ENCODE measurements around the gene RRBP1.

RRBP1 gene

GRCh38 chr20:17648791-17649730, 33.0 kb downstream of the RRBP1 start:
- no peak for DNase-seq (ENCODE audit: low spot score)

GRCh38 chr20:17648315-17648646, 33.8 kb downstream of the RRBP1 start:
- DNase-seq (ENCODE audit: low spot score) = no peak

- DNase-seq (ENCODE audit: low spot score) = no peak
Measured at GRCh38 chr20:17647391-17648314, 34.4 kb downstream of the RRBP1 start.

- no peak for DNase-seq (ENCODE audit: low spot score)
Measured at GRCh38 chr20:17646961-17647301, 35.1 kb downstream of the RRBP1 start.

- DNase-seq (ENCODE audit: low spot score) = no peak
Measured at GRCh38 chr20:17646209-17646960, 35.7 kb downstream of the RRBP1 start.

GRCh38 chr20:17645546-17646208, 36.4 kb downstream of the RRBP1 start:
- DNase-seq (ENCODE audit: low spot score) = no peak

- no peak for DNase-seq (ENCODE audit: low spot score)
Measured at GRCh38 chr20:17645010-17645409, 37.0 kb downstream of the RRBP1 start.

- no peak for DNase-seq (ENCODE audit: low spot score)
Measured at GRCh38 chr20:17644451-17644850, 37.6 kb downstream of the RRBP1 start.

GRCh38 chr20:17643531-17644188, 38.4 kb downstream of the RRBP1 start:
- no peak for DNase-seq (ENCODE audit: low spot score)

GRCh38 chr20:17642404-17643269, 39.4 kb downstream of the RRBP1 start:
- no peak for DNase-seq (ENCODE audit: low spot score)

GRCh38 chr20:17641993-17642392, 40.0 kb downstream of the RRBP1 start:
- DNase-seq (ENCODE audit: low spot score) = no peak

GRCh38 chr20:17641520-17641964, 40.5 kb downstream of the RRBP1 start:
- no peak for DNase-seq (ENCODE audit: low spot score)

GRCh38 chr20:17640875-17641378, 41.1 kb downstream of the RRBP1 start:
- no peak for DNase-seq (ENCODE audit: low spot score)

GRCh38 chr20:17640146-17640874, 41.7 kb downstream of the RRBP1 start:
- DNase-seq (ENCODE audit: low spot score) = no peak

GRCh38 chr20:17638835-17639407, 43.1 kb downstream of the RRBP1 start:
- DNase-seq (ENCODE audit: low spot score) = no peak

- DNase-seq (ENCODE audit: low spot score) = no peak
Measured at GRCh38 chr20:17637985-17638640, 43.9 kb downstream of the RRBP1 start.

- no peak for DNase-seq (ENCODE audit: low spot score)
Measured at GRCh38 chr20:17637413-17637780, 44.6 kb downstream of the RRBP1 start.
